ENCODE measurements around the gene ASB7.

DNA sequence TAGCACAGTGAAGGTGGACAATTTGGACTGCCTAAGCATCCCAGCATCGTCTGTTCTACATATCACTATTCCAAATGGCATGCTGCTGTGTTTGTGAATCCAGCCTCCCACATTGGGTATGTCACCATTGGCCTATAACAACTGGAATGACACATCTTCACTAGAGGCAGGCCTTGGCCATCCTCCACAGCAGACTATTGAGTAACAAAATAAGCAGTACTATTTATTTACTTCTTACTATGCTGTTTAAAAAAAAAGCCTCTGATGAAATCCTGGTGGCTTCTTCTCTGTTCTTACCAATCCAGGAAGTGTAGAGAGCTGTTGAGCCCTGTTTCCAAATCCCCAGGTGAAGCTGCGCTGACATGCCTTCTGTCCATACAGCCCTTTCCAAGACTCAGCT is 43.1 kb upstream of the ASB7 start:
- TF ChIP-seq POLR2AphosphoS5 (IDR thresholded peaks at IDR 0.05; ENCODE audit: borderline replicate concordance, low read depth, low read length) (no peak), EZH2 (IDR thresholded peaks at IDR 0.05) (no peak), FOXP2 (optimal IDR thresholded peaks at IDR 0.05; ENCODE audit: control extremely low read depth, extremely low read length, insufficient read depth) (no peak)
